ENCODE measurements around the gene SLC8A1. TPM values are rescaled to one million over a fixed set of nuclear protein-coding genes. Genes with fewer than 3 reads are reported as not detected.
A peak's percentile ranks its signal among the peaks of the same experiment; 100 is the strongest.
"Not testable (repeated sequence)": the region's sequence is repeated elsewhere in the genome, so short reads cannot be mapped to it uniquely, and the experiment has no call there.

Gene SLC8A1
- total RNA-seq, 1 donor, result 82.9 TPM

GRCh38 chr2:40090044-40090443 lies 361.8 kb downstream of the SLC8A1 start:
- no peaks in the 10 kb centered on the region for H3K36me3 ChIP-seq (ENCODE audit: insufficient read depth, low read length)
- no peaks in the 10 kb centered on the region for H3K79me2 ChIP-seq (ENCODE audit: insufficient read depth, low read length)
- peaks cover 22% of the 10 kb centered on the region for H3K4me1 ChIP-seq (ENCODE audit: insufficient read depth, low read length)
- no peaks in the 10 kb centered on the region for H4K20me1 ChIP-seq (ENCODE audit: insufficient read depth, low read length)
- no peaks in the 10 kb centered on the region for H3K9me3 ChIP-seq (ENCODE audit: low read depth, low read length)
- DNase-seq (ENCODE audit: insufficient read length, low spot score, missing footprints), result no peak
- H3K4me2 ChIP-seq (ENCODE audit: insufficient read depth, low read length), result no peak overlapping the region
- no peaks in the 10 kb centered on the region for H3K27me3 ChIP-seq (ENCODE audit: insufficient read depth, low read length)
- no peak overlapping the region for H3K27ac ChIP-seq (ENCODE audit: low read depth, low read length)
- no peak overlapping the region for H3K4me3 ChIP-seq (ENCODE audit: insufficient read depth, low read length)
- H2AFZ ChIP-seq (ENCODE audit: low read length), result no peak overlapping the region
- TF ChIP-seq CTCF (IDR thresholded peaks at IDR 0.05; ENCODE audit: extremely low read depth, low read depth, low read length), result no peak

GRCh38 chr2:40087927-40088326 lies 364.0 kb downstream of the SLC8A1 start:
- Histone ChIP-seq H2AFZ (ENCODE audit: low read length) (no peak overlapping the region), H3K4me1 (ENCODE audit: insufficient read depth, low read length) (peaks cover 16% of the 10 kb centered on the region), H3K4me2 (ENCODE audit: insufficient read depth, low read length) (no peak overlapping the region), H3K36me3 (ENCODE audit: insufficient read depth, low read length) (no peaks in the 10 kb centered on the region), H3K9me3 (ENCODE audit: low read depth, low read length) (no peaks in the 10 kb centered on the region), H3K4me3 (ENCODE audit: insufficient read depth, low read length) (no peak overlapping the region), H3K79me2 (ENCODE audit: insufficient read depth, low read length) (no peaks in the 10 kb centered on the region), H3K27me3 (ENCODE audit: insufficient read depth, low read length) (no peaks in the 10 kb centered on the region), H4K20me1 (ENCODE audit: insufficient read depth, low read length) (no peaks in the 10 kb centered on the region), H3K27ac (ENCODE audit: low read depth, low read length) (peak overlapping the region; percentile 50)
- TF ChIP-seq CTCF (IDR thresholded peaks at IDR 0.05; ENCODE audit: extremely low read depth, low read depth, low read length), result no peak
- DNase-seq (ENCODE audit: insufficient read length, low spot score, missing footprints), result no peak

- H3K4me3 ChIP-seq (ENCODE audit: insufficient read depth, low read length), result no peak overlapping the region
- no peaks in the 10 kb centered on the region for H3K27me3 ChIP-seq (ENCODE audit: insufficient read depth, low read length)
- H2AFZ ChIP-seq (ENCODE audit: low read length), result peak overlapping the region; percentile 48
- H3K4me2 ChIP-seq (ENCODE audit: insufficient read depth, low read length), result no peak overlapping the region
- H4K20me1 ChIP-seq (ENCODE audit: insufficient read depth, low read length), result no peaks in the 10 kb centered on the region
- H3K9me3 ChIP-seq (ENCODE audit: low read depth, low read length), result no peaks in the 10 kb centered on the region
- peaks cover 16% of the 10 kb centered on the region for H3K4me1 ChIP-seq (ENCODE audit: insufficient read depth, low read length)
- no peak for TF ChIP-seq CTCF (IDR thresholded peaks at IDR 0.05; ENCODE audit: extremely low read depth, low read depth, low read length)
- no peaks in the 10 kb centered on the region for H3K79me2 ChIP-seq (ENCODE audit: insufficient read depth, low read length)
- no peaks in the 10 kb centered on the region for H3K36me3 ChIP-seq (ENCODE audit: insufficient read depth, low read length)
- no peak for DNase-seq (ENCODE audit: insufficient read length, low spot score, missing footprints)
- peak overlapping the region; percentile 50 for H3K27ac ChIP-seq (ENCODE audit: low read depth, low read length)
These were observed 364.5 kb downstream of the SLC8A1 start for GRCh38 chr2:40087434-40087833.

- H3K4me2 ChIP-seq (ENCODE audit: insufficient read depth, low read length), result no peak overlapping the region
- peak overlapping the region; percentile 50 for H3K27ac ChIP-seq (ENCODE audit: low read depth, low read length)
- no peak for TF ChIP-seq CTCF (IDR thresholded peaks at IDR 0.05; ENCODE audit: extremely low read depth, low read depth, low read length)
- H3K79me2 ChIP-seq (ENCODE audit: insufficient read depth, low read length), result no peaks in the 10 kb centered on the region
- H2AFZ ChIP-seq (ENCODE audit: low read length), result no peak overlapping the region
- H3K4me1 ChIP-seq (ENCODE audit: insufficient read depth, low read length), result peaks cover 16% of the 10 kb centered on the region
- H3K9me3 ChIP-seq (ENCODE audit: low read depth, low read length), result no peaks in the 10 kb centered on the region
- no peak for DNase-seq (ENCODE audit: insufficient read length, low spot score, missing footprints)
- no peaks in the 10 kb centered on the region for H4K20me1 ChIP-seq (ENCODE audit: insufficient read depth, low read length)
- H3K27me3 ChIP-seq (ENCODE audit: insufficient read depth, low read length), result no peaks in the 10 kb centered on the region
- H3K4me3 ChIP-seq (ENCODE audit: insufficient read depth, low read length), result no peak overlapping the region
- H3K36me3 ChIP-seq (ENCODE audit: insufficient read depth, low read length), result no peaks in the 10 kb centered on the region
These were observed 366.1 kb downstream of the SLC8A1 start for GRCh38 chr2:40085786-40086185.

GRCh38 chr2:40073336-40073735 lies 378.6 kb downstream of the SLC8A1 start:
- H3K27ac ChIP-seq (ENCODE audit: low read depth, low read length); H3K4me2 ChIP-seq (ENCODE audit: insufficient read depth, low read length); H4K20me1 ChIP-seq (ENCODE audit: insufficient read depth, low read length); H3K9me3 ChIP-seq (ENCODE audit: low read depth, low read length); H2AFZ ChIP-seq (ENCODE audit: low read length); H3K4me3 ChIP-seq (ENCODE audit: insufficient read depth, low read length); H3K36me3 ChIP-seq (ENCODE audit: insufficient read depth, low read length); H3K79me2 ChIP-seq (ENCODE audit: insufficient read depth, low read length); DNase-seq (ENCODE audit: insufficient read length, low spot score, missing footprints); H3K27me3 ChIP-seq (ENCODE audit: insufficient read depth, low read length); H3K4me1 ChIP-seq (ENCODE audit: insufficient read depth, low read length): not testable (repeated sequence)

All from osteoblast (primary cell).